HG03378 (cell line): ENCODE results near the gene TRDN.
"Not testable (repeated sequence)": the region's sequence is repeated elsewhere in the genome, so short reads cannot be mapped to it uniquely, and the experiment has no call there.

Experiments
- ATAC-seq: cut with Tn5 transposase; IDR thresholded peaks from one replicate; pipeline ENCODE4 v1.9.1; 2021; ENCODE audit warnings: mild to moderate bottlenecking, moderate library complexity; ENCODE audit not compliant: unreplicated experiment

The TRDN gene

DNA sequence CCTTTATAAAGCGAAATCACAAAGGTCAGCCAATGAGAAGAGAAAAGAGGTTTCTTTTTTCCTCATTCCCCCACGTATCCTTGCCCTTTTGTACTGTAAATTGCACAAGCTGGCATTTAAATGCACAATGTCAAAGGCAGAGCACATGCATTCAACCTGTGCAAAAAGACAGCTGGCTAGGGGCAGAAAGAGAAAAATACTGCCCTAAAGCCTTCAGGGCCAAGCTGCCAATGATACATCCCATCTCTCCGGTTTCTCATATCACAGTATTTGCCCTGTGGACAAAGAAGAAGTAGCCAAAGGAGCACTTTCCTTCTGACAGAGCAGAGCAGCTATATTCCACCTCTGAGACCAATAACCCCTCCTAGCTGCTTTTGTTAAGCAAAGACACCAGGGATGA, 219.2 kb downstream of the TRDN start:
- ATAC-seq = no peak

DNA sequence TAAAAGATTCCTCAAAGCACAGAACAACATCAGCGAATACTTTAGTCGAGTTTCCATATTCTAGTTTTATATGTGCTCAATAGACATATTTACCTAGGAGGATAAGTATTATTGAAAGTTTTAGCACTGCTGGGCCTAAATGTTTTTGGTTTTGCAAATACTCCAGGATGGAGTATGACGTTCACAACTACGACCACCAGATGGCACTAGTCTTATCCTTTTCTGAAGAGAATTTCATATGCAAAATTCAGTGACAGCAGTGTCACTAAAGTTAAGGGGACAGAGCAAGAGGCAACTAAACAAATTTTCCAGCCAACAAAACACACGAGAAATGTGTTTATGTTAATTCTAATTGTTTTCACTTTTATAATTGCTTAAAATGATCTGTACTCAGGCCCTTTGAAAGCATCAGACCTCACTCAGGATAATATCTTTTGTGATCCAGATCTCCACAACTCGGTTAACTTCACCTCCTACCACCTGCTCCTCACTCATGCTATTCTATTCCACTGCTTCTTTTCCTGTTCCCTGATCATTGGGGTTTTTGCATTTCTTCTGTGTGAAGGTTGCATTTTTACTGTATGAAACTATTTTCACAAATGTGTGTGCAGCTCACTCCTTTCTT, 220.8 kb downstream of the TRDN start:
- ATAC-seq = peak; percentile 92

DNA sequence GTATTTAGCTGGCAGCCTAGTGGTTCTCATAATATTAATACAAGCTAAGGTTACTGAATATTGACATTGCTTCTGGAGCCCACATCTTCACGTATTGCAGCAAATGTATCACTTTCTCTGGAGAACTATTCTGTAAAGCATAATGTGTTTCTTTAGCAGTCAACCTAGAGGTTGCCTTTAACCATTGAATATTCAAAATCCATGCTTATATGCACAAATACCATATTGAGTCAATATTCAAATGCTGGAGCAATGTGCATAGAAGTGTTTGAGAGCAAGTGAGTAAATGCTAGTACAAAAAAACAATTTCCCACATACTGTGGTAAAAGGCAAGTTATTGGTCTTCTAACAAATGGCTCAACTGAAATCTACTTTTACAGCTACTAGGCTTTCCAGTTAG, 231.8 kb downstream of the TRDN start:
- no peak for ATAC-seq

DNA sequence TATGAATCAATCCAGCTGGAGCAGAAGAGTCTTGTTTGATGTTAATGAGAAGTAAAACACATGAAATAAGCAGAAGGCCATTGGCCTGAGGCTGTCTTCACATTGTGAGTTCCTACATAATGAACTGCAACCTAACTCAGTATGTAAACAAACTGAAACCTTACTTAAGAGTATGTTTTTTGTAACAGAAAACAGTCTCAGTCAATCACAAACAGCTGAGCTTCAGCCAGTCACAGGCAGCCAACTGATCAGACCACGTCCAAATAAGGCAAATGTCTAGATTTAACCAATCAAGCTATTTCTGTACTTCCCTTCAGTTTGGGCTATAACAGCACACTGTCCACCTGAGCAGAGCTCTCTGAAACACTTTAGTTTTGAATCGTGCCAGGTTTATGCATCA, 234.7 kb downstream of the TRDN start:
- ATAC-seq = peak; percentile 87

DNA sequence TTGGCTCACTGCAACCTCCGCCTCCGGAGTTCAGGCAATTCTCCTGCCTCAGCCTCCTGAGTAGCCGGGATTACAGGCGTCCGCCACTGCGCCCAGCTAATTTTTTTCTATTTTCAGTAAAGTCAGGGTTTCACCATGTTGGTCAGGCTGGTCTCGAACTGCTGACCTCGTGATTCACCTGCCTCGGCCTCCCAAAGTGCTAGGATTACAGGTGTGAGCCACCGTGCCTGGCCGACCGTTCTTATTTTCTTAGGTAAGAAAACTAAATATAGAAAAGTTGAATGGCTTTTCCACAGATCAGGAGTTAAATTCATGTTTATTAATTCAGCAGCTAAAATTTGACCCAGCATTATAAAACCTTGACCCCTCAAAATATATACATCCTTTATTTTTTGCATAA, 238.7 kb downstream of the TRDN start:
- no peak for ATAC-seq

DNA sequence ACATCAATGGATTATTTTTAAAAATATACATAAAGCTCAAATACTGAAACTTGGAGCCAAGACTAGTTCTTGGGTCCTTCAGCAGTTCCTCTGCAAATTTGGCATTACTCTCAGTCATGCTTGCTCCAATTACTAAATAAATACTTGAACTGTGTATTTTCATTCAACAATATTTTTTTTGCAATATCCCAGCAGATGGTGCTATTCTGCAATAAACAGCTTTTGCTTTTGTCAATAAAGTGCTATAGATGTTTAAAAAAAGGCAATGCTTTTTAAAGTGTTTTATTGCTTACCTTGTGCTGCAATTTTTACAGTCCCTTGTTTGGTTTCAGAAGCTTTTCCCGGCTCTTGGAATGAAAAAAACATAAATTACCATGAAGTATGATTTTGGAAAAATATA, 243.4 kb downstream of the TRDN start:
- no peak for ATAC-seq

DNA sequence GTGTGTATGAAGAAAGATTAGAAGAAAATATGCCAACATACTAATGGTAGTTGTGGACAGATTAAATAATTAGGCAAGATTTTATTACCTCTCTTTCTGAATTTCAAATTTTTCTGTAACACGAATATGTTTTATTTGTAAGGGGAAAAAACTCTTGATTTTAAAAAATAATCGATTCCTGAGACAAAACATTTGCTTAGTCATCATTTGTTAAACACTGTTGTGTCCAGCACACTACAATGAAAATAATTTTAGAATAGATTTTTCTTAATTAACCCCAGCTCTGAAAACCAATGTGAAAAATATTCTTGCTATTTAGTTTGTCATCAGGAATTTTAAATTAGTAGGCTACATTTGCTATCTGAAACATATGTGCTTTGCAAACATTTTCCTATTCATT, 253.0 kb downstream of the TRDN start:
- no peak for ATAC-seq

DNA sequence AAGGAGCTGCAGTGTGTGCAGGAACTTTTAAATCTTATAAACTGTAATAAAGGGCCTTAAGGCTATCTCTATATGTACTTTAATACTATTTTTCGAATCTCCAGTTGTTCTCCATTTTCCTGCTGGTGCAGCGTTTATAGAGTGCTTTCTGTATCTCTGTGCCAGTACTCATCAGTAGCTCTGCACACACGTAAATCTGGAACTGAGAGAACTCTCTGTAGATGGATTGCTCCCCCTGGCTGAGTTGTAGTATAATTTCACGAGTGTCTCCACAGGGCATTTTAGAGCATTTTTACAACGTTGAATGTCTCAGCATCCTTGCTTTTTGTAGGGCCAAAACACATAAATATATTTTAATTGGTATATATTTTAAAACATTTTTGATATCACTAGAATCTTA, 256.5 kb downstream of the TRDN start:
- peak; percentile 82 for ATAC-seq

DNA sequence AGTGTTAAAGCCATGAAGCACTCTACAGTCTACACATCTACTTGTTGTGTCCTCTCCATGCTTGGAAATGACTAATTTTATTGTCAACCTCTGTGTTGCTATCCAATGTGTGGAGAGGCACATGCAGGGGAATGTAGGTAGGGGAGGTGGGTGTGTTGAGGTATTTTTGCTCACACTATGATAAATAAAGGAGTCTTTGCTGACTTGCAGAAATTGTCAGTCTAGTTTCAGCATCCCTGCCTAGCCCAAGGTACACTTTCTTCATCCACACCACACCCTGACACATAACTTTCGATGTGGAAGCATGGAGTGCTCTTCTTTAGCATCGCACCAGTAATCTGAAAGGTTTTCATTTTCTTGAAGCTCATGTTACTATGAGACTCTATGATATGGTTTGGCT, 264.0 kb downstream of the TRDN start:
- ATAC-seq = no peak

DNA sequence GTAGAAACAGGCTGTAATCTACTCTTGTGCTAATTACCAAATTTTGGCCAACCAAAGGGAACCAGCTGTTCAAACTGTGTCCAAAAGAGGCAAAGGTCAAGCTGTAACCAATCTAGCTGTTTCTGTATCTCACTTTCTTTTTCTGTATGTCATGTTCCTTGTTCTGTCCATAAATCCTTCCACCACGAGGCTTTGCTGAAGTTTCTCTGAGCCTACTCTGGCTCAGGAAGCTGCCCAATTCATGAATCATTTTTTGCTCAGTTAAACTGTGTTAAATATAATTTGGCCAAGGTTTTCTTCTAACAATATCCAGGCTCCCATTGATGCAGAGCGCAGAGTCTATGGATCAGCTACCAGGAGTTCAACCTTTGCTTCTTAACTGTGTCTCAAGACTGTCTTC, 272.8 kb downstream of the TRDN start:
- no peak for ATAC-seq

DNA sequence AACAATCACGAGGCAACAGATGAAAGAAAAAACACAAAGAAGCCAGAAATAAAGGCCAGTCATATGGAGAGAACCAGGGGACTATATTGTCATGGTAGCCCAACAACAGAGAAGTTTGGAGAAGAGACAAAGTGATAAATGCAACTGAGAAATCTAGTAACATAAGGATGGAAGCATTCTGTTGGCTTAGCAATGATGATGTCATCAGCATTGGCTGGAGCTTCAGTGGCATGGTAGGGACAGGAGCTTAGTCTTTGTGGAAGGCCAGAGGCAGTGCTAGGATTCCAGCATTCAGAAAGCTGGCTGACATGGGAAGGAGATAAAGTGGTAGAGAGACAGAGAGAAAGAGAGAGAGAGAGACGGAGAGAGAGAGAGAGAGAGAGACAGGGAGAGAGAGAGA, 276.4 kb downstream of the TRDN start:
- ATAC-seq = no peak

DNA sequence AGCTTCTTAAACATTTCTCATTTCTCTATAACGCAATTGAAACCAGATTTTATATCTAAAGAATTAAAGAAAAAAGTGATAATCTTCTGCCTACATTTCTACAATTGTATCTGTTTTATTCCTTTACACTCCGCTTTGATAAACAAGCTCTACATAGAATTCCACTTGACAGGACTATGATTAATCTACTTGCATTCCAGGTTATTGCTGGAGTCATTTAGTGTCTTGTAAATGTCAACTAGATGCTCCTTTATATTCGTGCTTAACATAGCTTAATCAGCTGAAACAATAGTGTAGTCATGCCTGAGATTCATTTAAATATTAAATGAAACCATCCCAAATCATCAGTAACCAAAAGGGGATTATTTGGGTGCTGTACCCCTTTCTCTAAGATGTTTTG, 284.0 kb downstream of the TRDN start:
- ATAC-seq = no peak

DNA sequence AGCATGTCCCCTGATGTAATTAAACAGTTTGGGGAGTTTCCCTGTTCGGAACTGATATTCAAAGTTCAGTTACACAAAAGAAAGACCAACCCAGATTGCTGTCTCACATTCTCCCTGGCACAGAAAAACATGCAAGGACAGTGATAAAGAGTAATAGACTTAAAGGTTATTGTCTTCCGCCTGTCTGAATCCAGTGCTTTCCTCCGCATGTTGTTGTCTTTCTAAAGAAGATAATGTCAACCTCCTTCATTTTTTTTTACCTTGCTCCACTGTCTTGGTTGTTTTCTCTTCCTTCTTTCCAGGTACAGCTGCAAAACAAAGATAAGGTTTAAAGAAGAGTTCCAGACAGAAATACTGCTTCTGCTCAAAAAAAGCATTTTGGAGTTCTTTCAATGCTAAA, 284.5 kb downstream of the TRDN start:
- no peak for ATAC-seq

DNA sequence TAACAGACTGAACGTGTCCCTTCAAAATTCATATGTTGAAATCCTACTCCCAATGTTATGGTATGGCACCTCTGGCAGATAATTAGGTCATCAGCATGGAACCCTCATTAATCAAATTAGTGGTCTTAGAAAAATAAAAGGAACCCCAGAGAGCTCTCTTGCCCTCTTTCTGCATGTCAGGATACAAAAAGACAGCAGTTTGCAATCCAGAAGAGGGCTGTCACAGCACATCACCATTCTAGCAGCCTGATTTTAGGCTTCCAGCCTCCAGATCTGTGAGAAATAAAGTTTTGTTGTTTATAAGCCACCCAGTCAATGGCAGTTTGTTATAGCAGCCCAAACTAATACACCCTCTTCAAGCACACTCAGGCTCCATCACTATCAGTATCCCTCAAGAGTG, 292.9 kb downstream of the TRDN start:
- ATAC-seq = no peak

DNA sequence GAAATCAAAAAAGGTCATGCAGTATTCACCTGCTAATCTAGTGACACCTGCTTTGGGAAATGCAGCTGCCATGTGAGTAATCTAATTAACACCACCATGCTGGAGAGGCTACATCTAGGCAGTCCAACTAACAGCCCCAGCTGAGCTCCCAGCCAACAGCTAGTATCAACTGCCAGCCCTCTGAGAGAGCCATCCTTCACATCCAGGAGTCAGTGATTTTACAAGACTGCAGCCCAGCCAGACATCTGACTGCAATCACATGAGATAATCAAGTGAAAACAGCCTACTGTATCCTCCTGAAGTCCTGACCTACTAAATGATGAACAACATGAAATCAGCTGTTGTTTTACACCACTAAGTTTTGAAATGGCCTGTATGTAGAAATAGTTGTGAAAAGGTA, 298.4 kb downstream of the TRDN start:
- no peak for ATAC-seq

DNA sequence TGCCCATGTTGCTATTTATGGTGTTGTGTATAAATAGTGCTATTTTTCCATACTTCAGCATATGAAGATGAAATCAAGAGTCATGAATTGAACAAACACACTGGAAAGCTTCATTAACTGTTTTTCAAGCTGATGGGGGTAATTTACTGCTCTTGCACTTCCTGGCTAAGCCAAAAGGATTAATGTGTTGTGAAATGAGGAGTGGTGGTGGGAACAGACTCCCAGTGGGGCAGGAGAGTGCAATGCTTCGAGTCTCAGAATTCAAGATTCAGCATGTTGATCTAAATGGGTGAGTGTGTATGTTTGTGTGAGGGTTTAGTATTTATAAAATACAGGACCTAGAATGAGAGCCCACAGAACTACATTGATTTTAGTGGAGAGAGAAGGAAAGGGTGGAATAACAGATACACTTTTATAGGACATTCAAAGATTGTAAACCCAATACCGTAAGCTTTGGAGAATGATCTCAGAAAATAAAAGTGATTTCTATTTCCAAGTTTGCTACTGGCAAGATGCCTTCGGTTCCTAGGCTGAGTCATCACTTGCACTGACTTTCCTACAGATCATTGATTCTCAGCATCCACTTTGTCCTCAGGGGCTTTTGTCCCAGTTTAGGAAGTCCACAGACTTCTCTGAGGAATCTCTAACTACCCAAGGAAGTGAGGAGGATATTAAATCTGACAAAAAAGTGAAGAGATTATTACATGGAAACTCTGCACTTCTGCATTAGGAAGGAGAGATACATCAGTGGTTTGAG, 303.6 kb downstream of the TRDN start:
- ATAC-seq = no peak

DNA sequence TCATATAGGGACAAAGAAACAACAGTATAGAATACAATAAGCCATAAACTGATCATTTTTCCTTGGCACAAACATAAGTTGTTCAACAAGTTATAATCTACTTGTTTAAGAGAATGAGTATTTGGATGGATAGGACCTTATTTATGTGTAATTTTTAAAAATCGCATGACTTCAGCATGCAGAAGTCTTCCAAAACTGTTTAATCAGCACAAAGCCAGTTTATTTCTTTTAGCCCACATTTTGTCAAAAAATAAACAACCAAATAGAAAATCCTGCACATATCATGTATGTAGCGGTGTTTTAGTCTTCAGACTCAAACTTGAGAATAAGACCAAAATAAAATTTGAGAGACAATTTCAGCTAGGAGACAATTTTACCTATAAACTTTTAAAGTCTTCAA, 304.7 kb downstream of the TRDN start:
- ATAC-seq = no peak

DNA sequence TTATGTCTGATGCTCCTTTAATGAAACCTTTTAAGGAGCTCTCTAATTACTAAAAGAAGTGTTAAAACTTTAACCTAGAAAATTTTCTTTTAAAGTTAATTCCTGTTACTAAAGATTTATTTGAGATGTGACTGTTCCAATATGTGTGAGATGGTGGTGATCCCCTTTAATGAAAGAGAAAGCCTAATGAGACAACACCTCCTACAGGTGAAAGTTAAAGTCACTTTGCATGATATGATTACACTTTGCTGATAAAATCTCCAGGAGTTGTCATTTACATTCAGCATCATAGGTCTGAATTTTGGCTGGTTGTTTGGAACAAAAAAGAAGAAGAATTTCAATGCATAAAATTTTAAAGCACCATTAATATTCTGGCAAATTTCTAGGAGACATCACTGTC, 307.4 kb downstream of the TRDN start:
- ATAC-seq = no peak

DNA sequence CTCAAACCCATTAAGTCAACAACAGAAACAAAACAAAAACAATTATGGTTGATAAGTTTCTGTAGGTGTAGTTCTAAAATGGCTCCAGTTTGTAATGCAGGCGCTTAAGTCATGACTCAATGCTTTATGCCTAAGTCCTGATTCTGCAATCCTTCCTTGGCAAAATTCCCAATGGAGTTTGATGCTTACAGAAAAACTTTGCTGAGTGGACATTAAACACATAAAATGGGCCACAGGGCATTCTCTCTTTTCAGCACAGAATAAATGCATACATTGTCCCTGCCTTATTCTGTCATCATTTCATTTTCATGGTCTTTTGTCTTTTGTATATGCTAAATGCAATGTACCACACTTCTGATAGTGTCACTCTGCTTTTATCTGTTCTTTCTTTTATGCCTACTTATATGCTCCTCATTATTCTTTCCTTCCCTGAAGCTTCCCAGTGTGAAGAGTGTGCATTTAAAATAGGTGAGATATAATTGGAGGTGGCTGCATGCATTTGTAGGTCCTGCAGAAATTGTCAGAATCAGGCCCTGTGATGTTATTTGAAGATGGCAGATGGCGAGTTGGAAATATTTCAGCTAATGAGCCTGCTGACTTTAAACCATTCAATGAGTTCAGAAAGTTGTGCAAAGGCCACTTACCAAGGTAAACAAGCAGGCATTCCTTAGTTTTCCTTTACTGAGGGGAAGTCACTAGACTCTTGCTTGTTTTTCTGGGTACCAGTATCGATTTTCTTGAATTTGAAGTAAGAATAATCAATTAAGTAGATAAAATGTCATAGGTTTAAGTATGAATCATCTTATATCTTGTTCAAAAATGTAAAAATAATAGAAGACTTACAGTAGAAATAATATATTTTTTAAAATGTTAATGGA, 313.1 kb downstream of the TRDN start:
- ATAC-seq = no peak

DNA sequence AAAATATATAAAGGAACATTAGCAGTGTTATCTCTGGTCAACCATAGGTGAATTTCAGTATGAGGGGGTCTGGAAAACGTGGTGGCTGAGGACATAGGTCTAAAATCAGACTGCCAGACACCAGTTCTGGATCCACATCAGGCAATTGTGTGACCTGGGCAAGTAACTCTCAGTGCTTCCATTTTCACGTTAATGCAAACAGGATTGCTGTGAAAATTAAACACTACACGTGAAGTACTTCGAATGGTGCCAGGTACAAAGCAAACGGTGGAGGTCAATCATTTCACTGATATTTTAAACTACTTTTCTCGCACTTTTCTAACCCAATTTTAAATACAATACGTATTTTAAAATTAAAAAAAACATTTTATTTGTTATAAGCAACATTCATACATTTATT, 315.7 kb downstream of the TRDN start:
- no peak for ATAC-seq

DNA sequence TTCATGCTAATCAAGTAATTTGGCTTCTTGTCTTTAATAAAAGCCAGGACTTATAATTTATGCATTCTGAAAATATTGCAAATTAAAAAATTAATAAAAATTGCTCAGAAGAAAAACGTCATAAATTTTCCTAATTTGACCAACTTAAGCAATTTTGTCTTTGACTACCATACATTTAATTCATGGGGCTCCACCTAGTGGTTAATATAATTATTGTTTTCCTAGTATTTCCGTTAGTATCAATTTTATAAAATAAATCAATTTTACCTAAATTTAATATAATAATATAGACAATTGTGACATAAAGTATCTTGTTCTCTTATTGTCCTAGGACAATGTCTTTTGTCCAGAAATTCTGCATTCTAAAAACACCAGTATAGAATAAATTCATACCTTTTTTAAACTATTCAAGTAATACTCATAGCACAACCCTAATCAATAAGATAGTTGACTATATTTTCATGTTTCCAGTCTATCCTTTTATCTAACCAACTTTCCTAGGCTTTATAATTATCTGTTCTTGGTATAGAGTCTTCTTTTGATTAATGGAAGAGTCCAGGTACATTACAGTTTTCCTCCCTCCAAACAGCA, 319.9 kb downstream of the TRDN start:
- ATAC-seq = no peak

DNA sequence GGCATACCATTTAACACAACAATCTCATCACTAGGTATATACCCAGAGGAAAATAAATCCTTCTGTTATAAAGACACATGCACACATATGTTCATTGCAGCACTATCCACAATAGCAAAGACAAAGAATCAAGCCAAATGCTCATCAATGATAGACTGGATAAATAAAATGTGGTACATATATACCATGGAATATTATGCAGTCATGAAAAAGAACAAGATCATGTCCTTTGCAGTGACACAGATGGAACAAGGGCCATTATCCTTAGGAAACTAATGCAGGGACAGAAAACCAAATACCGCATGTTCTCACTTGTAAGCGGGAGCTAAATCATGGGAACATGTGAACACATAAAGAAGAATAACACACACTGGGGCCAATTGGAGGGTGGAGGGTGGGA, 322.3 kb downstream of the TRDN start:
- ATAC-seq = not testable (repeated sequence)
